Spleen (tissue), 7 donors: ENCODE data around the gene SLF1.

Source experiments
- CTCF ChIP-seq, 11 experiments: fragments of 200-600 bp in 7 of 11; fragments of 450-650 bp in 4 of 11; sonication (generic) in 4 of 11; IDR thresholded peaks in 8 of 11; conservative IDR thresholded peaks in 3 of 11; 1 replicate in 7 of 11; 2 replicates in 4 of 11; pipeline versions ENCODE4 v1.4.0 to v1.8.0; 2016 to 2021; ENCODE audit warnings: antibody characterized with exemption in 11 of 11, inconsistent platforms in 4 of 11, mild to moderate bottlenecking in 1 of 11
- POLR2A ChIP-seq, 3 donors: fragments of 450-650 bp; IDR thresholded peaks; one replicate each; pipeline ENCODE4 v1.5.1; 2017; ENCODE audit warnings: antibody characterized with exemption in 3 of 3, mild to moderate bottlenecking in 1 of 3
- POLR2AphosphoS5 ChIP-seq, 3 donors: sonication (generic); formaldehyde crosslinking; IDR thresholded peaks; one replicate each; pipeline ENCODE4 v1.5.1; 2017; ENCODE audit warnings: antibody characterized with exemption in 3 of 3
- donor health status: DM: no; HTN: no; CAD: no; lungs with moderate emphysema.
- donor health status: DM: no; HTN: no; CAD: no.
- donor health status: DM: no; HTN: no; CAD: no.

DNA sequence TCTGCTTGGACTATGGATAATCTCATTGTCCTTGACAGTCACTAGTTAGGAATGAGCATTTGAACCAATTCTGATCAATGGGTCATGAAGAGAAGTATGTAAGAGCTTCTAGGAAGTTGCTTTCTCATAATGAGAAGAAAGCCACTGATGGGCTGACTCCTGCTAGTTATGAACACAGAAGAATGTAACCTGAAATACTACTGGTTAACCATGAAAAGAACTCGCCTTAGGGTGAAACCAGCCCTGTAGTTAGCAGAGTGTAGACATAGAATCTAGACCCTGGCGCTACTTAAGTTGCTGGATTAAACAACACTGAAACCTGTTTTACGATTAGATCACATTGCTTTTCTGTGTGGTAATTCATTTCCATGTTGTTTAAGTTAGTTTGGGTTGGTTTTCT lies 26.6 kb downstream of the SLF1 start:
- TF ChIP-seq CTCF (IDR thresholded peaks at IDR 0.05 in 8 of 11, conservative IDR thresholded peaks at IDR 0.05 in 3 of 11): no peak
- no peak for TF ChIP-seq POLR2AphosphoS5 (IDR thresholded peaks at IDR 0.05)
- TF ChIP-seq POLR2A (IDR thresholded peaks at IDR 0.05): no peak
